Measurements from ENCODE around the gene TRPC4AP.

GRCh38 chr20:35121186-35121585, 28.6 kb upstream of the TRPC4AP start:
- TF ChIP-seq CTCF (IDR thresholded peaks at IDR 0.05) (no peak), POLR2A (IDR thresholded peaks at IDR 0.05) (no peak)
